Stimulated activated CD4-positive, alpha-beta T cell treated with anti-CD3 and anti-CD28 coated beads, TNF-alpha, amount 100 ng/mL, for 1 hour (primary cell): ENCODE measurements around the gene ALDH4A1.

ENCODE experiments used
- DNase-seq, 3 donors: peaks; one replicate each; pipeline ENCODE4 v3.0.0-alpha.2; 2020; ENCODE audit warnings: low read depth in 3 of 3, low spot score in 1 of 3

ALDH4A1 gene

GRCh38 chr1:18922848-18923755 lies 20.7 kb upstream of the ALDH4A1 start:
- DNase-seq = no peak

- no peak for DNase-seq
Measured at GRCh38 chr1:18922319-18922726, 20.0 kb upstream of the ALDH4A1 start.

GRCh38 chr1:18921516-18922251 lies 19.3 kb upstream of the ALDH4A1 start:
- no peak for DNase-seq

GRCh38 chr1:18920931-18921330 lies 18.6 kb upstream of the ALDH4A1 start:
- DNase-seq = no peak

- DNase-seq = no peak
Measured at GRCh38 chr1:18919956-18920355, 17.6 kb upstream of the ALDH4A1 start.

GRCh38 chr1:18919197-18919905 lies 17.0 kb upstream of the ALDH4A1 start:
- DNase-seq = no peak

GRCh38 chr1:18918417-18918816 lies 16.1 kb upstream of the ALDH4A1 start:
- no peak for DNase-seq

- DNase-seq = no peak
Measured at GRCh38 chr1:18917071-18917799, 14.9 kb upstream of the ALDH4A1 start.

- DNase-seq = no peak
Measured at GRCh38 chr1:18915341-18915740, 13.0 kb upstream of the ALDH4A1 start.

- peak; percentile 28 to 78 (median 54) for DNase-seq
Measured at GRCh38 chr1:18913065-18913835, 10.9 kb upstream of the ALDH4A1 start.

- DNase-seq = no peak
Measured at GRCh38 chr1:18912550-18912949, 10.2 kb upstream of the ALDH4A1 start.

GRCh38 chr1:18908911-18909771 lies 6.8 kb upstream of the ALDH4A1 start:
- no peak for DNase-seq

- DNase-seq = no peak
Measured at GRCh38 chr1:18907917-18908845, 5.8 kb upstream of the ALDH4A1 start.

- no peak for DNase-seq
Measured at GRCh38 chr1:18907021-18907916, 4.9 kb upstream of the ALDH4A1 start.

GRCh38 chr1:18903291-18903756 lies 969 bp upstream of the ALDH4A1 start:
- DNase-seq = no peak

GRCh38 chr1:18901952-18902522 lies 318 bp downstream of the ALDH4A1 start:
- no peak for DNase-seq
